A673 (cell line): ENCODE results near the gene ZNF69.

Experiments used
- EZH2 ChIP-seq: fragments of 200-600 bp; sonication (generic); IDR thresholded peaks from 2 replicates; pipeline ENCODE4 v1.6.1; 2017; ENCODE audit warnings: borderline replicate concordance, low read depth, mild to moderate bottlenecking, mixed read lengths, antibody characterized with exemption, low read length; ENCODE audit not compliant: poor library complexity, severe bottlenecking
- TF ChIP-seq, protein P1 (sequence below): fragments of 300-800, 200-600 bp; sonication (generic); conservative IDR thresholded peaks from 2 replicates; pipeline ENCODE4 v1.5.1; 2017; ENCODE audit warnings: low read depth, mild to moderate bottlenecking, antibody characterized with exemption, low read length, moderate library complexity, mixed read lengths

DNA sequence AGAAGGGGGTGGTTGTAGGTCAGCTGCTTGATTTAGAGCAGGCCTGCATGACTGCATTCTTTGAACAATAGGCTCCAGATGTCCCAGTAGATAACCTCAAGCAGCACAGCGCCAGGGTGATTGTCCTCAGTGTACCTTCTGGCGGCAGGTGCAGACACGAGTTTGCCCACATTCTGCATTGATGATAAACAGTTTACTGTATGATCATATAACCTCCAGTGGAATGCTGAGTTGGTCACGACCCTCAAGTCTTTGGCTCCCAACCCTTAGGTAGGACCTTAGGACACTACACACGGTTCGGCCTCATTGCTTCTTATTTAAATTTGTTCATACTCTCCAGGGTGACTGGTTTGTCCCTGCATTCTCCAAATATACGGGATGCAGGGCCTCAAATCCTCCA is 26.9 kb upstream of the ZNF69 start:
- TF ChIP-seq, protein P1, sequence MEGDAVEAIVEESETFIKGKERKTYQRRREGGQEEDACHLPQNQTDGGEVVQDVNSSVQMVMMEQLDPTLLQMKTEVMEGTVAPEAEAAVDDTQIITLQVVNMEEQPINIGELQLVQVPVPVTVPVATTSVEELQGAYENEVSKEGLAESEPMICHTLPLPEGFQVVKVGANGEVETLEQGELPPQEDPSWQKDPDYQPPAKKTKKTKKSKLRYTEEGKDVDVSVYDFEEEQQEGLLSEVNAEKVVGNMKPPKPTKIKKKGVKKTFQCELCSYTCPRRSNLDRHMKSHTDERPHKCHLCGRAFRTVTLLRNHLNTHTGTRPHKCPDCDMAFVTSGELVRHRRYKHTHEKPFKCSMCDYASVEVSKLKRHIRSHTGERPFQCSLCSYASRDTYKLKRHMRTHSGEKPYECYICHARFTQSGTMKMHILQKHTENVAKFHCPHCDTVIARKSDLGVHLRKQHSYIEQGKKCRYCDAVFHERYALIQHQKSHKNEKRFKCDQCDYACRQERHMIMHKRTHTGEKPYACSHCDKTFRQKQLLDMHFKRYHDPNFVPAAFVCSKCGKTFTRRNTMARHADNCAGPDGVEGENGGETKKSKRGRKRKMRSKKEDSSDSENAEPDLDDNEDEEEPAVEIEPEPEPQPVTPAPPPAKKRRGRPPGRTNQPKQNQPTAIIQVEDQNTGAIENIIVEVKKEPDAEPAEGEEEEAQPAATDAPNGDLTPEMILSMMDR, result no peak
- no peak for TF ChIP-seq EZH2
